ENCODE results near the gene SREBF1. TPM values are rescaled to one million over a fixed set of nuclear protein-coding genes. Genes with fewer than 3 reads are reported as not detected.

Gene SREBF1
- total and polyA plus RNA-seq, 12 donors = 9.0 to 61.2 (median 20.1) TPM

- no peak for TF ChIP-seq CTCF (IDR thresholded peaks at IDR 0.05)
- Histone ChIP-seq H3K36me3 (peaks cover 0 to 45% (median 13%) of the 10 kb centered on the region in 9 donors), H3K27me3 (no peaks in the 10 kb centered on the region), H3K9me3 (no peaks in the 10 kb centered on the region), H3K4me3 (no peak overlapping the region), H3K27ac (no peak overlapping the region), H3K4me1 (peaks cover 9 to 42% (median 15%) of the 10 kb centered on the region in 9 donors)
- ATAC-seq = no peak
- WGBS, 2 donors = 68 to 80% methylated on average over 4 of the region's 4 CpGs
- DNase-seq = no peak
- intact Hi-C loops (cut with DNase I) = loop anchor here in 3 of 10 donors (2.0 to 10.0 kb wide), 4 partner anchors 40 to 175 kb away; partner anchors contain the start of gene RAI1 (in 1 of the 3)
Measured at GRCh38 chr17:17857496-17857895, 20.7 kb upstream of the SREBF1 start.

GRCh38 chr17:17856386-17856785 lies 19.6 kb upstream of the SREBF1 start:
- DNase-seq (no peak), ATAC-seq (no peak)
- Histone ChIP-seq H3K9me3 (no peaks in the 10 kb centered on the region), H3K36me3 (peaks cover 0 to 41% (median 3%) of the 10 kb centered on the region in 9 donors), H3K4me1 (peaks cover 12 to 52% (median 15%) of the 10 kb centered on the region in 9 donors), H3K27me3 (no peaks in the 10 kb centered on the region), H3K4me3 (no peak overlapping the region), H3K27ac (no peak overlapping the region)
- WGBS, 2 donors = 88 to 89% methylated on average over 2 of the region's 2 CpGs
- no peak for TF ChIP-seq CTCF (IDR thresholded peaks at IDR 0.05)
- intact Hi-C loops (cut with DNase I) = loop anchor here in 3 of 10 donors (2.0 to 10.0 kb wide), 4 partner anchors 39 to 174 kb away; partner anchors contain the start of gene RAI1 (in 1 of the 3)

GRCh38 chr17:17855976-17856375 lies 19.2 kb upstream of the SREBF1 start:
- no peak overlapping the region for H3K4me3 ChIP-seq
- no peaks in the 10 kb centered on the region for H3K27me3 ChIP-seq
- peak overlapping the region in 1 of 10 donors; percentile 12 for H3K27ac ChIP-seq
- WGBS, 2 donors = 56 to 62% methylated on average over 3 of the region's 3 CpGs
- intact Hi-C loops (cut with DNase I) = loop anchor here in 3 of 10 donors (2.0 to 10.0 kb wide), 4 partner anchors 39 to 174 kb away; partner anchors contain the start of gene RAI1 (in 1 of the 3)
- no peaks in the 10 kb centered on the region for H3K9me3 ChIP-seq
- DNase-seq (no peak), ATAC-seq (no peak)
- peaks cover 12 to 52% (median 19%) of the 10 kb centered on the region in 9 donors for H3K4me1 ChIP-seq
- peaks cover 0 to 37% (median 0%) of the 10 kb centered on the region in 9 donors for H3K36me3 ChIP-seq
- TF ChIP-seq CTCF (IDR thresholded peaks at IDR 0.05) = no peak

GRCh38 chr17:17853811-17854447 lies 17.1 kb upstream of the SREBF1 start:
- H3K27ac ChIP-seq = peak overlapping the region in 1 of 10 donors; percentile 18
- intact Hi-C loops (cut with DNase I) = loop anchor here in 1 of 10 donors (10.0 kb wide), 1 partner anchor 89 kb away; no protein-coding TSS in a partner anchor
- no peaks in the 10 kb centered on the region for H3K9me3 ChIP-seq
- H3K36me3 ChIP-seq = peaks cover 0 to 35% (median 0%) of the 10 kb centered on the region in 9 donors
- TF ChIP-seq CTCF (IDR thresholded peaks at IDR 0.05) = no peak
- WGBS, 2 donors = 93 to 96% methylated on average over 8 of the region's 8 CpGs
- DNase-seq (no peak), ATAC-seq (no peak)
- no peaks in the 10 kb centered on the region for H3K27me3 ChIP-seq
- peaks cover 20 to 53% (median 32%) of the 10 kb centered on the region in 9 donors for H3K4me1 ChIP-seq
- H3K4me3 ChIP-seq = no peak overlapping the region

Measured in heart right ventricle (tissue), 16 donors.